COLO829 (cell line): ENCODE results near the gene ACER3.

Source experiments
- DNase-seq: peaks from one replicate; pipeline ENCODE4 v3.0.0; 2012; ENCODE audit warnings: low spot score

ACER3 gene

GRCh38 chr11:77074626-77075221 lies 214.0 kb downstream of the ACER3 start:
- no peak for DNase-seq

DNA sequence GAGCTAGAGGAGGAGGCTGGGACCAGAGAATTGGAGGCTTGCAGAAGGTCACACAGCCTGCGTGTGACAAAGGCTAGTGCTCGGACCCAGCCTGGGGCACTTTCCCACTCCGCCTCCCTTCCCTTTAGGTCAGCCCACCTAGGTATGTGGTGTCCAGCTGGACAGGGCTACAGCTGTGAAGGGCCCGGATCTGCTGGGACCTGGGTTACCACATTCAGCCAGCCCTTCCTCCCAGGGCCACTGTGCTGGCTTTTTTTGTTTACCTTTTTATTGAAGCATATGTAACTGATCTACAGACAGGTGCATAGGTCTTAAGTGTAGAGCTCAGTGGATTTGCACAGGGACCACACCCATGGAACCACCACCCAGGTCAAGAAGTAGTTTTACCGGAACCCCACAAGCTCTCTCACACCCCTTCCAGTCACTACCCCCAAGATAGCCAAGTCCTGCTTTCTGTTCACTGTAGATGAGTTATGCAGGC lies 214.7 kb downstream of the ACER3 start:
- no peak for DNase-seq
